ENCODE results near the gene CXCL16.
"Not testable (repeated sequence)": the region's sequence is repeated elsewhere in the genome, so short reads cannot be mapped to it uniquely, and the experiment has no call there.

Gene CXCL16

DNA sequence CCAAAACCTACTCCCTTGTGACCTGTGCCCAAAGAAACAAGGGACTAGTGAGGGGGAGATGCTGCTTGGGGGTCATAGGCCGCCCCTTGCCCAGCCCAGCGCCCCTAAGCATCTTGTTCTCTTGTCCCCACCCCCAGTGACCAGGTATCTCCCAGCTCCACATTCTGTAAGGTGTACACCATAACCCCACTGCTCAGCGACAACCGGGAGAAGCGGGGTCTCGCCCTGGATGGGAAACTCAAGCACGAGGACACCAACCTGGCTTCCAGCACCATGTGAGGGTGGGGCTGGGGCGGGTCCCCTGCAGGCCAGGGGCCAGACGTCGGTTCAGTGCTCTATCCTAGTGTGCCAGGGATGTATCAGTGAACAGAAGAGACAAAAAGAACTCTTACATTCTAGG is 20.6 kb downstream of the CXCL16 start:
- TF ChIP-seq, protein P1, sequence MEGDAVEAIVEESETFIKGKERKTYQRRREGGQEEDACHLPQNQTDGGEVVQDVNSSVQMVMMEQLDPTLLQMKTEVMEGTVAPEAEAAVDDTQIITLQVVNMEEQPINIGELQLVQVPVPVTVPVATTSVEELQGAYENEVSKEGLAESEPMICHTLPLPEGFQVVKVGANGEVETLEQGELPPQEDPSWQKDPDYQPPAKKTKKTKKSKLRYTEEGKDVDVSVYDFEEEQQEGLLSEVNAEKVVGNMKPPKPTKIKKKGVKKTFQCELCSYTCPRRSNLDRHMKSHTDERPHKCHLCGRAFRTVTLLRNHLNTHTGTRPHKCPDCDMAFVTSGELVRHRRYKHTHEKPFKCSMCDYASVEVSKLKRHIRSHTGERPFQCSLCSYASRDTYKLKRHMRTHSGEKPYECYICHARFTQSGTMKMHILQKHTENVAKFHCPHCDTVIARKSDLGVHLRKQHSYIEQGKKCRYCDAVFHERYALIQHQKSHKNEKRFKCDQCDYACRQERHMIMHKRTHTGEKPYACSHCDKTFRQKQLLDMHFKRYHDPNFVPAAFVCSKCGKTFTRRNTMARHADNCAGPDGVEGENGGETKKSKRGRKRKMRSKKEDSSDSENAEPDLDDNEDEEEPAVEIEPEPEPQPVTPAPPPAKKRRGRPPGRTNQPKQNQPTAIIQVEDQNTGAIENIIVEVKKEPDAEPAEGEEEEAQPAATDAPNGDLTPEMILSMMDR (conservative IDR thresholded peaks at IDR 0.05) = no peak

DNA sequence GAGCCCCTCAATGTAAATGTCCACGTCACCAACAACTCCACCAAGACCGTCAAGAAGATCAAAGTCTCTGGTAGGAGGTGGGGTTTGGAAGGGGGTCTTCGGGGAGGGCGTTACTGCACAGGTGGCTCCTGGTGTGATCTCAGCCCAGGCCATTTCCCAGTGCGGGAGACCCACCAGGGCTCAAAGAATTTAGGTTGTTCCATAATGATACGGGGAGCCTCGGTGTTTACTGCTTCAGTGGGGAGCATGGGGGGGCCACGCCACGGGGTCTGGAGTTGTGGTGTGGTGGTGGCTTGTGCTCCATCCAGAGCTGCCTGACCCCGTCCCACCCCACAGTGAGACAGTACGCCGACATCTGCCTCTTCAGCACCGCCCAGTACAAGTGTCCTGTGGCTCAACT is 21.5 kb downstream of the CXCL16 start:
- H3K27ac ChIP-seq = no peak overlapping the region
- TF ChIP-seq, protein P1 (conservative IDR thresholded peaks at IDR 0.05) = no peak

More for the DNA sequence above, 20.6 kb downstream of the CXCL16 start:
- no peak overlapping the region for H3K27ac ChIP-seq

DNA sequence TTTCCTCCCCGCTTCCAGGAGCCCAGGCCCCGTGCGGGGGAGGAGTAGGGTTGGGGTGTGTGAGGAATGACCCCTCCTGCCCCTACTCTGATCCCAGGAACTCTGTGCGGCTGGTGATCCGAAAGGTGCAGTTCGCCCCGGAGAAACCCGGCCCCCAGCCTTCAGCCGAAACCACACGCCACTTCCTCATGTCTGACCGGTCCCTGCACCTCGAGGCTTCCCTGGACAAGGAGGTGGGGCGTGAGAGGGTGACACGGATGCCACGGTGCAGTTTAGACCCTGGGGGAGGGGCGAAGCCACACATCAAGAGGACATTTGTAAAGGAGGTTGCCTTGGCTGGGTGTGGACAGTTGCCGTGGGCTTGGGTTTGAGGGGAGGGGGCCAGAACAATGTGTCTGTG is 21.9 kb downstream of the CXCL16 start:
- no peak overlapping the region for H3K27ac ChIP-seq
- TF ChIP-seq, protein P1 (conservative IDR thresholded peaks at IDR 0.05) = no peak

GRCh38 chr17:4716081-4716480 is 23.6 kb downstream of the CXCL16 start:
- TF ChIP-seq, protein P1 (conservative IDR thresholded peaks at IDR 0.05) = no peak
- no peak overlapping the region for H3K27ac ChIP-seq

DNA sequence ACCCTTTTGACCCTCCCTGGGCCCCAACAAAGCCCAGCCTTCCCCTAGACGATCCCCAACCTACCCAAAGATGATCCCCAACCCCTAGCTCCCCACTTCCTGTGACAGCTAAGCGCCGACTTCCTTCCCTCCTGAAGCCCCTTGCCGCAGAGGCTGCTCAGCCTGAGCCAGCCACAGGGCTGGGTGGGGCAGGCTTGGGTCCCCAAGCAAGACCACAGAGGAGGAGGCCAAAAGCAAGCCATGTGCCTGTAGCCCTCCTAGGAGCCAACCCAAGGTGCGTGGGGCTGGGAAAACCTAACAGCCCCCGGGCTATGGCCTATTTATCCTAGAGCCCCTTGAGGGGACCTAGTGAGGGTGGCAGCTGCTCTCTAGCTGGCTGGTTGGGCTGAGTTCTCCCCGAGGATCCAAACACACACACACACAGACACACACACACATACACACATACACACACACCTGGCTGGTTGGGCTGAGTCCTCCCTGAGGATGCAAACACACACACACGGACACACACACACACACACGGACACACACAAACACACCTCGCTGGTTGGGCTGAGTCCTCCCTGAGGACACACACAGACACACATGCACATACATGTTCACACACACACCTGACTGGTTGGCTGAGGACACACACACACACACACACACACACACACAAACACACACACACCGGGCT is 24.5 kb downstream of the CXCL16 start:
- TF ChIP-seq, protein P1 (conservative IDR thresholded peaks at IDR 0.05) = no peak
- H3K27ac ChIP-seq = no peak overlapping the region

- H3K27ac ChIP-seq = not testable (repeated sequence)
These were observed 25.2 kb downstream of the CXCL16 start for GRCh38 chr17:4714340-4715062.

DNA sequence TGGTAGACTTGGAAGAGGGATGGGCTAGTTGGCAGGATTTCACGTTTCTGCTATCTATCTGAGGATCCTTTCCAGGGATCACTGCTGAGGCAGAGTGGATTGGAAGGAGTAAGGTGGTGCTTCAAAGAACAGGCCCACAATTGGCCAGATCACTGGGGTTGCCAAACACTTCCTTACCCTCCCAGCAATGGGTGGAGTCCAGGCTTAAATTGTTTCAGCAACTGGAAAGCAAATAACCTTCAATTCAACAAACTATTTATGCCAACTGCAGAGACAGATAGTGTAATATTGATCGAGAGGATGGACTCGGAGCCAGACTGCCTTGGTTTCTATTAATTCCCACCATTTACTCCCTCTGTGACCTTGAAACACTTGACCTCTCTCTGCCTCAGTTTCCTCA is 27.2 kb downstream of the CXCL16 start:
- no peak overlapping the region for H3K27ac ChIP-seq
- TF ChIP-seq, protein P1 (conservative IDR thresholded peaks at IDR 0.05) = no peak

DNA sequence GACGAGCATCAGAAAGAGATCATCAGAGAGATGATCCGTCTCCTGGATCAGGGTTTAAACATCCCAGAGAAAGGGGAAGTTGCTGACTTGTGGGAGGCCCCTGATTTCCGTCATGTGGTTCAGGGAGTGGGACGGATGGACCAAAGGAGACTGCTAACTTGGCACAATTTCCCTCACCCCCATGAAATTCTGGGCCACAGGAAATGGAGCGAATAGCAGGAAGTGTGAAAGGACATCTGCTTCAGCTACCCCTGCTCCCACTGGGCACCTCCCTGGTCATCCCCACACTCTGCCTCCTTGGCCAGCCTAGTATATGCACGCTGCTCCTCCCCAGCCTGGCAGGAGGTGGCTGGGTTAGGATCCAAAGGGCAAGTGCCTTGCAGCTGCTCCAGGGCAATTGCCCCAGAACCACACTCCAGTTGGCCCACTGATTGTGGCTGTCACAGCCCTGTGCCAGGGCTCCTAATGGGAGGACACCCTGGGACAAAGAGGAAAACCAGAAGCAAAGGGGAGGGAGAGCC is 28.0 kb downstream of the CXCL16 start:
- TF ChIP-seq, protein P1 (conservative IDR thresholded peaks at IDR 0.05) = no peak
- no peak overlapping the region for H3K27ac ChIP-seq
